Suprapubic skin (tissue), 4 donors: ENCODE results near the gene ALDH3B1.

Experiments
- EP300 ChIP-seq: sonication (generic); formaldehyde crosslinking; IDR thresholded peaks from one replicate; pipeline ENCODE4 v1.6.1; 2017; ENCODE audit warnings: antibody characterized with exemption
- POLR2A ChIP-seq, 2 donors: fragments of 450-650 bp; IDR thresholded peaks; one replicate each; pipeline ENCODE4 v1.6.1; 2017; ENCODE audit warnings: antibody characterized with exemption in 2 of 2, mild to moderate bottlenecking in 2 of 2, moderate library complexity in 2 of 2
- POLR2AphosphoS5 ChIP-seq, 3 donors: sonication (generic); formaldehyde crosslinking; IDR thresholded peaks; one replicate each; pipeline ENCODE4 v1.6.1; 2017; ENCODE audit warnings: antibody characterized with exemption in 3 of 3
- TF ChIP-seq, protein P1 (sequence below), 2 donors: fragments of 200-600 bp in 1 of 2; fragments of 450-650 bp in 1 of 2; sonication (generic) in 1 of 2; IDR thresholded peaks; one replicate each; pipeline ENCODE4 v1.5.1; 2016 to 2019; ENCODE audit warnings: antibody characterized with exemption in 2 of 2, mild to moderate bottlenecking in 1 of 2, moderate library complexity in 1 of 2

GRCh38 chr11:68006606-68007166, 3.4 kb upstream of the ALDH3B1 start:
- TF ChIP-seq, protein P1, sequence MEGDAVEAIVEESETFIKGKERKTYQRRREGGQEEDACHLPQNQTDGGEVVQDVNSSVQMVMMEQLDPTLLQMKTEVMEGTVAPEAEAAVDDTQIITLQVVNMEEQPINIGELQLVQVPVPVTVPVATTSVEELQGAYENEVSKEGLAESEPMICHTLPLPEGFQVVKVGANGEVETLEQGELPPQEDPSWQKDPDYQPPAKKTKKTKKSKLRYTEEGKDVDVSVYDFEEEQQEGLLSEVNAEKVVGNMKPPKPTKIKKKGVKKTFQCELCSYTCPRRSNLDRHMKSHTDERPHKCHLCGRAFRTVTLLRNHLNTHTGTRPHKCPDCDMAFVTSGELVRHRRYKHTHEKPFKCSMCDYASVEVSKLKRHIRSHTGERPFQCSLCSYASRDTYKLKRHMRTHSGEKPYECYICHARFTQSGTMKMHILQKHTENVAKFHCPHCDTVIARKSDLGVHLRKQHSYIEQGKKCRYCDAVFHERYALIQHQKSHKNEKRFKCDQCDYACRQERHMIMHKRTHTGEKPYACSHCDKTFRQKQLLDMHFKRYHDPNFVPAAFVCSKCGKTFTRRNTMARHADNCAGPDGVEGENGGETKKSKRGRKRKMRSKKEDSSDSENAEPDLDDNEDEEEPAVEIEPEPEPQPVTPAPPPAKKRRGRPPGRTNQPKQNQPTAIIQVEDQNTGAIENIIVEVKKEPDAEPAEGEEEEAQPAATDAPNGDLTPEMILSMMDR (IDR thresholded peaks at IDR 0.05): no peak
- TF ChIP-seq POLR2A (IDR thresholded peaks at IDR 0.05) (no peak), POLR2AphosphoS5 (IDR thresholded peaks at IDR 0.05) (no peak), EP300 (no peak)
